H9 (cell line): ENCODE data around the gene TMEM181. TPM values are rescaled to one million over a fixed set of nuclear protein-coding genes. Genes with fewer than 3 reads are reported as not detected.
"Not testable (repeated sequence)": the region's sequence is repeated elsewhere in the genome, so short reads cannot be mapped to it uniquely, and the experiment has no call there.

Experiments used
- DNase-seq: peaks from one replicate; pipeline ENCODE4 v3.0.0-alpha.2; 2017
- H2AFZ ChIP-seq: one replicate; pipeline ENCODE4 v1.6.1; 2013; ENCODE audit warnings: mild to moderate bottlenecking, low read length, control low read depth, moderate library complexity
- H2AK5ac ChIP-seq: 2 replicates; pipeline ENCODE4 v1.6.1; 2013; ENCODE audit warnings: low read length, control low read depth, mixed read lengths; ENCODE audit not compliant: insufficient read length
- H2BK120ac ChIP-seq: one replicate; pipeline ENCODE4 v1.6.1; 2013; ENCODE audit warnings: low read depth, mild to moderate bottlenecking, low read length, control low read depth, inconsistent platforms; ENCODE audit not compliant: poor library complexity, severe bottlenecking
- H2BK12ac ChIP-seq: 2 replicates; pipeline ENCODE4 v1.6.1; 2013; ENCODE audit warnings: low read length, control low read depth, mixed read lengths, low read depth; ENCODE audit not compliant: insufficient read length
- H2BK15ac ChIP-seq: 2 replicates; pipeline ENCODE4 v1.6.1; 2013; ENCODE audit warnings: low read depth, low read length, control low read depth
- H2BK20ac ChIP-seq: one replicate; pipeline ENCODE4 v1.6.1; 2013; ENCODE audit warnings: low read depth, mild to moderate bottlenecking, low read length, control low read depth, inconsistent platforms; ENCODE audit not compliant: poor library complexity, severe bottlenecking
- H2BK5ac ChIP-seq: 2 replicates; pipeline ENCODE4 v1.6.1; 2013; ENCODE audit warnings: low read length, control low read depth, mixed read lengths; ENCODE audit not compliant: insufficient read length
- H3K14ac ChIP-seq: 2 replicates; pipeline ENCODE4 v1.6.1; 2013; ENCODE audit warnings: low read length, control low read depth; ENCODE audit not compliant: insufficient read depth
- H3K18ac ChIP-seq: 2 replicates; pipeline ENCODE4 v1.6.1; 2013; ENCODE audit warnings: low read depth, mild to moderate bottlenecking, mixed read lengths, low read length, control low read depth; ENCODE audit not compliant: insufficient read length
- H3K23ac ChIP-seq: 2 replicates; pipeline ENCODE4 v1.6.1; 2013; ENCODE audit warnings: low read length, control low read depth, mixed read lengths, low read depth; ENCODE audit not compliant: insufficient read length
- H3K23me2 ChIP-seq: 2 replicates; pipeline ENCODE4 v1.6.1; 2013; ENCODE audit warnings: low read depth, mild to moderate bottlenecking, mixed read lengths, low read length, control low read depth; ENCODE audit not compliant: insufficient read length, poor library complexity, severe bottlenecking
- H3K27ac ChIP-seq: 2 replicates; pipeline ENCODE4 v1.5.1; 2013; ENCODE audit warnings: low read length, control low read depth, mixed read lengths, low read depth; ENCODE audit not compliant: insufficient read length
- H3K27me3 ChIP-seq: 2 replicates; pipeline ENCODE4 v1.6.1; 2013; ENCODE audit warnings: low read length, control low read depth, inconsistent platforms; ENCODE audit not compliant: insufficient read depth
- H3K4ac ChIP-seq: 2 replicates; pipeline ENCODE4 v1.6.1; 2013; ENCODE audit warnings: low read depth, mild to moderate bottlenecking, control low read depth, inconsistent platforms, low read length, moderate library complexity
- H3K4me1 ChIP-seq: 2 replicates; pipeline ENCODE4 v1.6.1; 2013; ENCODE audit warnings: low read length, control low read depth, inconsistent platforms; ENCODE audit not compliant: insufficient read depth
- H3K4me2 ChIP-seq: 2 replicates; pipeline ENCODE4 v1.6.1; 2013; ENCODE audit warnings: low read length, control low read depth, mixed read lengths; ENCODE audit not compliant: insufficient read length, insufficient read depth
- H3K56ac ChIP-seq: 2 replicates; pipeline ENCODE4 v1.6.1; 2013; ENCODE audit warnings: low read depth, mild to moderate bottlenecking, mixed read lengths, low read length, control low read depth; ENCODE audit not compliant: insufficient read length
- H3K79me1 ChIP-seq: 2 replicates; pipeline ENCODE4 v1.6.1; 2013; ENCODE audit warnings: low read depth, mild to moderate bottlenecking, moderate library complexity, low read length, control low read depth, inconsistent platforms; ENCODE audit not compliant: insufficient read depth, poor library complexity, severe bottlenecking
- H3K79me2 ChIP-seq: 2 replicates; pipeline ENCODE4 v1.6.1; 2013; ENCODE audit warnings: low read length, control low read depth, inconsistent platforms; ENCODE audit not compliant: insufficient read depth
- H3K9ac ChIP-seq: 2 replicates; pipeline ENCODE4 v1.6.1; 2013; ENCODE audit warnings: low read length, control low read depth, mixed read lengths; ENCODE audit not compliant: insufficient read length; ENCODE audit errors: extremely low read depth
- H3K9me3 ChIP-seq: one replicate; pipeline ENCODE4 v1.6.1; 2013; ENCODE audit warnings: low read depth, low read length, inconsistent platforms; ENCODE audit not compliant: control insufficient read depth
- H3T11ph ChIP-seq: one replicate; pipeline ENCODE4 v1.6.1; 2013; ENCODE audit warnings: mild to moderate bottlenecking, low read length, control low read depth, inconsistent platforms
- H4K20me1 ChIP-seq: one replicate; pipeline ENCODE4 v1.6.1; 2013; ENCODE audit not compliant: control insufficient read depth, insufficient read length, insufficient read depth
- H4K5ac ChIP-seq: 2 replicates; pipeline ENCODE4 v1.6.1; 2013; ENCODE audit warnings: low read depth, mild to moderate bottlenecking, mixed read lengths, low read length, control low read depth; ENCODE audit not compliant: insufficient read length
- H4K8ac ChIP-seq: replicated peaks from 2 replicates; pipeline ENCODE4 v1.6.1; 2013; ENCODE audit warnings: low read length, control low read depth, mixed read lengths, low read depth; ENCODE audit not compliant: insufficient read length
- H4K91ac ChIP-seq: 2 replicates; pipeline ENCODE4 v1.6.1; 2013; ENCODE audit warnings: low read depth, mild to moderate bottlenecking, moderate library complexity, mixed read lengths, low read length, control low read depth; ENCODE audit not compliant: insufficient read length
- H3K27ac Mint-ChIP-seq, 3 experiments: 2 replicates in 2 of 3; 3 replicates in 1 of 3; pipeline ENCODE4 v1.8.0; 2020 to 2021; ENCODE audit warnings: mixed read lengths in 3 of 3, mild to moderate bottlenecking in 1 of 3, moderate library complexity in 1 of 3
- H3K27me3 Mint-ChIP-seq: 2 replicates; pipeline ENCODE4 v1.8.0; 2021; ENCODE audit warnings: low read depth, mild to moderate bottlenecking, moderate library complexity, mixed read lengths
- H3K36me3 Mint-ChIP-seq, 3 experiments: 2 replicates in 2 of 3; 3 replicates in 1 of 3; pipeline ENCODE4 v1.8.0; 2020 to 2021; ENCODE audit warnings: low read depth in 3 of 3, mixed read lengths in 3 of 3; ENCODE audit not compliant: insufficient read depth in 1 of 3
- H3K4me1 Mint-ChIP-seq, 2 experiments: 2 replicates each; pipeline ENCODE4 v1.8.0; 2020; ENCODE audit warnings: mixed read lengths in 2 of 2
- H3K4me3 Mint-ChIP-seq, 2 experiments: 2 replicates in 1 of 2; 3 replicates in 1 of 2; pipeline ENCODE4 v1.8.0; 2020 to 2021; ENCODE audit warnings: mild to moderate bottlenecking in 2 of 2, mixed read lengths in 2 of 2, moderate library complexity in 1 of 2
- H3K9me3 Mint-ChIP-seq, 2 experiments: 2 replicates in 1 of 2; 3 replicates in 1 of 2; pipeline ENCODE4 v1.8.0; 2020; ENCODE audit warnings: mild to moderate bottlenecking in 2 of 2, mixed read lengths in 2 of 2, moderate library complexity in 1 of 2
- WGBS: extraction: QIAGEN DNeasy Blood & Tissue Kit; methylation state at CpG from one replicate; pipeline ENCODE4 v1.1.7; 2013; ENCODE audit warnings: missing lambda C conversion rate, low lambda C conversion rate, mixed read lengths; ENCODE audit not compliant: insufficient read length; ENCODE audit errors: extremely low coverage; 5-methylcytosine and 5-hydroxymethylcytosine counted together
- total RNA-seq: library from RNA; stranded (reverse); gene quantifications from 2 replicates; pipeline ENCODE4 v1.2.1, GENCODE V29; 2021
- TF ChIP-seq, protein P1 (sequence below): fragments of 200-600 bp; sonication (generic); conservative IDR thresholded peaks from 3 replicates; pipeline ENCODE4 v1.8.0; 2021; ENCODE audit warnings: antibody characterized with exemption, mild to moderate bottlenecking

TMEM181 gene
- total RNA-seq, 1 experiment from 2014 or later: 24.4 TPM

GRCh38 chr6:158674342-158675131 is 114.6 kb downstream of the TMEM181 start:
- Histone ChIP-seq H2AK5ac (no peak overlapping the region), H3K79me2 (no peaks in the 10 kb centered on the region), H2BK15ac (no peak overlapping the region), H3K9ac (no peak overlapping the region), H2AFZ (no peak overlapping the region), H3K4ac (no peak overlapping the region), H4K8ac (no peak overlapping the region), H3K4me2 (no peak overlapping the region), H3K27me3 (no peaks in the 10 kb centered on the region), H2BK5ac (no peak overlapping the region), H3K56ac (no peak overlapping the region), H3T11ph (no peak overlapping the region), H3K14ac (no peak overlapping the region), H2BK20ac (no peak overlapping the region), H3K23me2 (no peaks in the 10 kb centered on the region), H3K27ac (no peak overlapping the region), H4K20me1 (no peaks in the 10 kb centered on the region), H3K79me1 (no peaks in the 10 kb centered on the region), H4K91ac (no peak overlapping the region), H3K4me1 (no peaks in the 10 kb centered on the region), H2BK12ac (no peak overlapping the region), H3K18ac (no peak overlapping the region), H2BK120ac (no peak overlapping the region), H3K9me3 (no peaks in the 10 kb centered on the region), H3K23ac (no peak overlapping the region), H4K5ac (no peak overlapping the region)
- H3K27ac Mint-ChIP-seq: no peak overlapping the region
- no peaks in the 10 kb centered on the region for H3K36me3 Mint-ChIP-seq
- H3K27me3 Mint-ChIP-seq: peaks cover 2% of the 10 kb centered on the region; the same call in 1 of the 2 replicates
- no CpG with 5 or more reads among the region's 14 CpGs for WGBS
- no peaks in the 10 kb centered on the region for H3K9me3 Mint-ChIP-seq
- no peak overlapping the region for H3K4me3 Mint-ChIP-seq
- DNase-seq: no peak
- TF ChIP-seq, protein P1, sequence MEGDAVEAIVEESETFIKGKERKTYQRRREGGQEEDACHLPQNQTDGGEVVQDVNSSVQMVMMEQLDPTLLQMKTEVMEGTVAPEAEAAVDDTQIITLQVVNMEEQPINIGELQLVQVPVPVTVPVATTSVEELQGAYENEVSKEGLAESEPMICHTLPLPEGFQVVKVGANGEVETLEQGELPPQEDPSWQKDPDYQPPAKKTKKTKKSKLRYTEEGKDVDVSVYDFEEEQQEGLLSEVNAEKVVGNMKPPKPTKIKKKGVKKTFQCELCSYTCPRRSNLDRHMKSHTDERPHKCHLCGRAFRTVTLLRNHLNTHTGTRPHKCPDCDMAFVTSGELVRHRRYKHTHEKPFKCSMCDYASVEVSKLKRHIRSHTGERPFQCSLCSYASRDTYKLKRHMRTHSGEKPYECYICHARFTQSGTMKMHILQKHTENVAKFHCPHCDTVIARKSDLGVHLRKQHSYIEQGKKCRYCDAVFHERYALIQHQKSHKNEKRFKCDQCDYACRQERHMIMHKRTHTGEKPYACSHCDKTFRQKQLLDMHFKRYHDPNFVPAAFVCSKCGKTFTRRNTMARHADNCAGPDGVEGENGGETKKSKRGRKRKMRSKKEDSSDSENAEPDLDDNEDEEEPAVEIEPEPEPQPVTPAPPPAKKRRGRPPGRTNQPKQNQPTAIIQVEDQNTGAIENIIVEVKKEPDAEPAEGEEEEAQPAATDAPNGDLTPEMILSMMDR: no peak
- H3K4me1 Mint-ChIP-seq: peaks cover 7 to 11% of the 10 kb centered on the region in 2 experiments

- not testable (repeated sequence) for H3K18ac ChIP-seq, H3K27me3 Mint-ChIP-seq, H3K23me2 ChIP-seq, H2BK120ac ChIP-seq, H2BK5ac ChIP-seq, H4K8ac ChIP-seq, H2BK20ac ChIP-seq, H3K27ac ChIP-seq, H3K9ac ChIP-seq, H2AK5ac ChIP-seq, H3K4ac ChIP-seq, H4K91ac ChIP-seq, H3K27me3 ChIP-seq, H4K5ac ChIP-seq, H3K4me3 Mint-ChIP-seq, H3K4me2 ChIP-seq, H3K23ac ChIP-seq, H3K4me1 ChIP-seq, H2AFZ ChIP-seq, H3K9me3 ChIP-seq, H3K79me2 ChIP-seq, H3T11ph ChIP-seq, DNase-seq, H4K20me1 ChIP-seq, H2BK12ac ChIP-seq, H3K56ac ChIP-seq, H3K9me3 Mint-ChIP-seq, H3K79me1 ChIP-seq, H2BK15ac ChIP-seq, H3K14ac ChIP-seq, H3K36me3 Mint-ChIP-seq, H3K27ac Mint-ChIP-seq
- WGBS: no CpG with 5 or more reads among the region's 3 CpGs
- peaks cover 7 to 11% of the 10 kb centered on the region in 2 experiments for H3K4me1 Mint-ChIP-seq
Measured at GRCh38 chr6:158677094-158677493, 117.2 kb downstream of the TMEM181 start.
